H7 (cell line): Measurements from ENCODE around the gene FOXL1. TPM values are rescaled to one million over a fixed set of nuclear protein-coding genes. Genes with fewer than 3 reads are reported as not detected.
"Not testable (repeated sequence)": the region's sequence is repeated elsewhere in the genome, so short reads cannot be mapped to it uniquely, and the experiment has no call there.

Experiments used
- DNase-seq: peaks from one replicate; pipeline ENCODE4 v3.0.0; 2012
- H3K27me3 ChIP-seq: 2 replicates; pipeline ENCODE4 v1.6.0; 2011; ENCODE audit warnings: mild to moderate bottlenecking, low read length; ENCODE audit not compliant: control insufficient read depth, insufficient read depth
- H3K36me3 ChIP-seq: replicated peaks from 2 replicates; pipeline ENCODE4 v1.5.1; 2011; ENCODE audit warnings: low read length; ENCODE audit not compliant: control insufficient read depth, insufficient read depth
- H3K4me3 ChIP-seq: 2 replicates; pipeline ENCODE4 v1.5.1; 2011; ENCODE audit warnings: low read depth, mild to moderate bottlenecking, control low read depth, low read length, moderate library complexity; ENCODE audit not compliant: insufficient read depth
- total RNA-seq: library from RNA; depleted of rRNA; stranded (reverse); fragments of >200 nt; shearing (Covaris generic); gene quantifications from 2 replicates; pipeline ENCODE4 v1.2.3, GENCODE V29; 2014

FOXL1 gene
- total RNA-seq, 1 experiment from 2014 or later = 0.17 TPM

GRCh38 chr16:86578611-86579267 lies 390 bp downstream of the FOXL1 start:
- DNase-seq = peak; percentile 81
- Histone ChIP-seq H3K36me3 (no peaks in the 10 kb centered on the region), H3K27me3 (peaks cover 76% of the 10 kb centered on the region), H3K4me3 (peak overlapping the region; percentile 35)

- Histone ChIP-seq H3K36me3 (no peaks in the 10 kb centered on the region), H3K4me3 (peak overlapping the region; percentile 35), H3K27me3 (peaks cover 69% of the 10 kb centered on the region)
- DNase-seq = peak; percentile 73
These were observed 1.1 kb downstream of the FOXL1 start for GRCh38 chr16:86579268-86580062.

DNA sequence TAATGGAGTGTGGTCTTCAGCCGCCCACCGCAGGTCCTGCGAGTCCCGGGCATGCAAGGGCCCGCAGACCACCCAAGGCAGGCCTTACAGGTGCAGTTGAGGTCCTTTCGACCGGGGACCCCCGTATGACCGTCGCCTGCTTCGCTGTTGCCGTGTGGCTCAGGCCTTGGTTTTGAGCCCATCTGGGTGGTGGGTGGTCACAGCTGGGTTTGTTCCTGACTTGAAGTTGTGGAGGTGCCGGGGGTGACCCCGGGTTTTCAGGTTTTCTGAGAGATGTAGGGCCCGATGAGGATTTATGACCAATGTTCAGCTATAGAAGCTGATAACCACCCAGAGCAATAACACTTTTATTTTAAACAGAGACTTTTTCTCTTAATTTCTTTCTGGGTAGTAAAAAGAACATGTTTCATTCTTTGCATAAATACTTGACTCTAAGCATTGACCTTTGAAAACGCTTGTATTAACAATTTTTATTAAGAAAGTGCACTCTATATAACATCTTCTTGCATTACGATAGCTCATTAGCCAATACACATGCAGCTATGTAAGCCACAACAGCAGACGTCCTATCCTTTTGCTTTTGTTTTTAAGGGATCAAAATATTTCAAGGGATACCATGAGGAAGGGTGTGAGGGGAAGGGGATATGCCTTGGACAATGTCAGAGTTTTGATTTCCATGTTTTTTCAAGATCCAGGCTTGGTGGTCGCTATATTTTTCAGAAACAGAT lies 1.9 kb downstream of the FOXL1 start:
- peak; percentile 55 for DNase-seq
- H3K4me3 ChIP-seq = no peak overlapping the region
- H3K27me3 ChIP-seq = peaks cover 61% of the 10 kb centered on the region
- H3K36me3 ChIP-seq = no peaks in the 10 kb centered on the region

- H3K36me3 ChIP-seq = no peaks in the 10 kb centered on the region
- DNase-seq = peak; percentile 40
- no peak overlapping the region for H3K4me3 ChIP-seq
- H3K27me3 ChIP-seq = peaks cover 57% of the 10 kb centered on the region
These were observed 2.4 kb downstream of the FOXL1 start for GRCh38 chr16:86580791-86581170.

- Histone ChIP-seq H3K4me3 (no peak overlapping the region), H3K27me3 (peaks cover 55% of the 10 kb centered on the region)
- no peak for DNase-seq
These were observed 3.1 kb downstream of the FOXL1 start for GRCh38 chr16:86581458-86581857.

GRCh38 chr16:86584071-86584685 lies 5.8 kb downstream of the FOXL1 start:
- Histone ChIP-seq H3K4me3 (no peak overlapping the region), H3K27me3 (peaks cover 29% of the 10 kb centered on the region), H3K36me3 (no peaks in the 10 kb centered on the region)
- no peak for DNase-seq

More at GRCh38 chr16:86581458-86581857, 3.1 kb downstream of the FOXL1 start:
- H3K36me3 ChIP-seq = no peaks in the 10 kb centered on the region

DNA sequence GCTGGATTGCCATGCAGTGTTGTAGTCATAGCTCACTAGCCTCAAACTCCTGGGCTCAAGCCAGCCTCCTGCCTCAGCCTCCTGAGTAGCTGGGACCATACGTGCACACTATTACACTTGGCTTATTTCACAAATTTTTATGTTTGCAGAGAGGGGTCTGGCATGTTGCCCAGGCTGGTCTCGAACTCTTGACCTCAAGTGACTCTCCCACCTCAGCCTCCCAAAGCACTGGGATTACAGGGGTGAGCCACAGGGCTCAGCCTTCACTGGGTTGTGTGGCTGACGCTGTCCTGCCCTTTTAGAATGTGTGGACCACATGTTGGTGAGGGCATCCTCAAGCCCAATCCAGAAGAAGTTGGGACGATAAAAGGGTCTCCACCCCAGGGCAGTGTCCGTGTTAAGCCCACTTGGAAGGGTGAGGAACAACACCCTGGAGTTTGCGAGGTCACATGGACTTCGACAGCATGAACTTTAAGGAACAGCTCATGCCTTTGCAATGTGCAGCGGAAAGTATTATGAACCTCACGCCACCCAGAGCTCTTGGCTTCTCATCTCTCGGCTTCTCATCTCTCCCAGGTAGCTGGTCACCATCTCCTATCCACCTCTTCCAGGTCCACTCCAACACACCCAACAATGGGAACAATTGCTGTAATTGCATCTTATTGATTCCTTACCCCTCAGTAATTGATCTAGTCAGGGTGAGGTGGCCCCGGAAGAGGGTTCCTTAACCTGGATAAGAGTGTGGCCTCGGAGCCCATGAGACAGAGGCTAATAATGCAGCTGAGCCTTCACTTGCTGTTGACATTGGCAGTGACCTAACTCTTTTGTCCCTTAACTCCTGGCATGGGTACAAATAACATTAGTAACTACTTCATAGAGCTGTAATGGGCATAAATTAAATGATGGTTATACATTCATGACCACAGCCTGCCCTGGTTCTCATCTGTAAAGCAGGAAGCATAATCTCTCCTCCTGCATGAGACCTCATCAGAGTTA lies 6.7 kb downstream of the FOXL1 start:
- Histone ChIP-seq H3K4me3 (no peak overlapping the region), H3K36me3 (no peaks in the 10 kb centered on the region), H3K27me3 (peaks cover 21% of the 10 kb centered on the region)
- no peak for DNase-seq

- DNase-seq = no peak
- peaks cover 11% of the 10 kb centered on the region for H3K27me3 ChIP-seq
- no peak overlapping the region for H3K4me3 ChIP-seq
- no peaks in the 10 kb centered on the region for H3K36me3 ChIP-seq
These were observed 7.7 kb downstream of the FOXL1 start for GRCh38 chr16:86585821-86586611.

DNA sequence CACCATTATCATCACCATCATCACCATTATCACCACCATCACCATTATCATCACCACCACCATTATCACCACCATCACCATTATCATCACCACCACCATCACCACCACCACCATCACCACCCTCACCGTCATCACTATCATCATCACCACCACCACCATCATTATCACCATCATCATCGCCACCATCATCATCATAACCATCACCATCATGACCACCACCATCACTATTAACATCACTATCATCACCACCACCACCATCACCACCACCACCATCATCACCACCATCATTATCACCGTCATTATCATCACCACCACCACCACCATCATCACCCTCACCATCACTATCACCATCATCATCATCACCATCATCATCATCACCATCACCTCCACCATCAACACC lies 9.1 kb downstream of the FOXL1 start:
- no peak for DNase-seq
- peaks cover 1% of the 10 kb centered on the region; the same call in 1 of the 2 replicates for H3K27me3 ChIP-seq
- H3K4me3 ChIP-seq = no peak overlapping the region
- H3K36me3 ChIP-seq = no peaks in the 10 kb centered on the region

GRCh38 chr16:86587955-86588354 lies 9.6 kb downstream of the FOXL1 start:
- not testable (repeated sequence) for DNase-seq, H3K27me3 ChIP-seq, H3K4me3 ChIP-seq, H3K36me3 ChIP-seq

DNA sequence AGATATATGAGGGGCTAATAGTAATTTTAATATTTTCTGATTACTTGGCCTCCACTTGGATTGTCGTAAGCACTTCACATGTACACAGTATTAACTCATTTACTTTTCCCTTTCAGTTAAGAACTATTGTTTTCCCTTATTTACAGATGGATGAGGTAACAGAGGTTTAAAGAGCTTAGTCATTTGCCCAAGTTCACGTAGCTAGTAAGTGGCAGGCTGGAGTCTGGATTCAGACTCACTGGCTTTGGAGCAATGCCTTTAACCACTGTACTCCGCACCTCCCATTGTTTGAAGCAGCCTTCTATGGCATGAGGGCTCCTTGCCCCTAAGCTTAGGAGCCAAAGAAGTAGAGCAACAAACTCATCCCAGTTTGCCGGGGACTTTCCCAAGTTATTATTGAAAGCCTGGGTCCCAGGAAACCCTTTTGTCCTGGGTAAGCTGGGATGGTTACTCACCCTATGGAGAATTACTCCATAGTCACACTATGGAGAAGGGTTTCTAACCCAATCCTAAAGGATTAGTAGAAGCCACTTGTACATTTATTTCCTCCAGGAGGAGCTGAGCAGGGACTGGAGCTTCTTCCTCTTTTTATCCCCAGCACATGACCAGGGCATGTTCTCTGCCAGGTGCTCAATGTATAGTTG lies 12.3 kb downstream of the FOXL1 start:
- H3K27me3 ChIP-seq = 0 out of 2 replicates have a peak, but pooled peaks cover 1% of the 10 kb centered on the region
- DNase-seq = no peak

GRCh38 chr16:86591270-86591669 lies 12.9 kb downstream of the FOXL1 start:
- no peak for DNase-seq
- Histone ChIP-seq H3K27me3 (peaks cover 1% of the 10 kb centered on the region; the same call in 1 of the 2 replicates), H3K4me3 (no peak overlapping the region), H3K36me3 (no peaks in the 10 kb centered on the region)

More for the DNA sequence above, 12.3 kb downstream of the FOXL1 start:
- Histone ChIP-seq H3K4me3 (no peak overlapping the region), H3K36me3 (no peaks in the 10 kb centered on the region)
